ENCODE measurements around the gene RAB27A. TPM values are rescaled to one million over a fixed set of nuclear protein-coding genes. Genes with fewer than 3 reads are reported as not detected.

The RAB27A gene
- total and polyA plus RNA-seq, 2 of the 13 experiments (the other 11 are each of a cell fraction or from before 2014, with no cell fraction given) = 3.4 to 8.1 TPM

DNA sequence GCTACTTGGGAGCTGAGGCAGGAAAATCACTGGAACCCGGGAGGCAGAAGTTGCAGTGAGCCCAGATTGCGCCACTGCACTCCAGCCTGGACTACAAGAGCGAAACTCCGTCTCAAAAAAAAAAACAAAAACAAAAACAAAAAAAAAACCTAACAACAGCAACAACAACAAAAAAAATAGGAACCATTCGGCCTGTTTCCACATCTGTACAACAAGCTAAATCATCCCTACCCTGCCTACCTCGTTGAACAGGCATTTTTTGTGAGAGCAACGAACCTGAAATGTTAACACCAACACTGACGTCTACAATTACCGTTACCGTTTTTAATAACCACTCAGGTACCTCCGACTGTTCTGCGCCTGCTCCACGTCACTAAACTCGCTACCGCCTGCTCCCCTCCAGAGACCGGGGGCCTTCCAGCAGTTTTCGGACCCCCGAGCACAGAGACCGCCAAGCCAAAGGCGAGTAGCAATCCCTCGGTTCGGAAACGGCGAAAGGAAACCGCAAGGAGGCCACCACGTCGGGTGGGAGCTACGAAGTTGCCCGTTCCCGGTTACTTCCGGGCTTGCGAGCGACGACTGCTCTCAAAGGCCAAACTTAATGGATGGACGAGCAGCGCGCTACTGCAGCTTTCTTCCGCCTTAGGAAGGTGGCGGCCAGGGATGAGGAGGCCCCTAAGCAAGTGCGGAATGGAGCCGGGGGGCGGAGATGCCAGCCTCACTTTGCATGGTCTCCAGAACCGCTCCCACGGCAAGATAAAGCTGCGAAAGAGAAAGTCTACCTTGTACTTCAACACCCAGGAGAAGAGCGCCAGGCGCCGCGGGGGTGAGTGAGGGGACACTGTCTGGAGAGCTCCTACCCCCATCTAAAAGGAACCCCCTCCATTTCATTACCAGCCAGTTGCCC, 29.2 kb upstream of the RAB27A start, which contains the start of the genes PIGB and PIGBOS1 (continued):
- TF ChIP-seq, protein P1, sequence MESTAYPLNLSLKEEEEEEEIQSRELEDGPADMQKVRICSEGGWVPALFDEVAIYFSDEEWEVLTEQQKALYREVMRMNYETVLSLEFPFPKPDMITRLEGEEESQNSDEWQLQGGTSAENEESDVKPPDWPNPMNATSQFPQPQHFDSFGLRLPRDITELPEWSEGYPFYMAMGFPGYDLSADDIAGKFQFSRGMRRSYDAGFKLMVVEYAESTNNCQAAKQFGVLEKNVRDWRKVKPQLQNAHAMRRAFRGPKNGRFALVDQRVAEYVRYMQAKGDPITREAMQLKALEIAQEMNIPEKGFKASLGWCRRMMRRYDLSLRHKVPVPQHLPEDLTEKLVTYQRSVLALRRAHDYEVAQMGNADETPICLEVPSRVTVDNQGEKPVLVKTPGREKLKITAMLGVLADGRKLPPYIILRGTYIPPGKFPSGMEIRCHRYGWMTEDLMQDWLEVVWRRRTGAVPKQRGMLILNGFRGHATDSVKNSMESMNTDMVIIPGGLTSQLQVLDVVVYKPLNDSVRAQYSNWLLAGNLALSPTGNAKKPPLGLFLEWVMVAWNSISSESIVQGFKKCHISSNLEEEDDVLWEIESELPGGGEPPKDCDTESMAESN (CRISPR knock-in tag; conservative IDR thresholded peaks at IDR 0.05) = peak; percentile 74
- TF ChIP-seq ZBTB1 (CRISPR knock-in tag; IDR thresholded peaks at IDR 0.05; ENCODE audit: borderline replicate concordance) (no peak), ZNF850 (CRISPR knock-in tag; conservative IDR thresholded peaks at IDR 0.05) (no peak), MXD4 (CRISPR knock-in tag; IDR thresholded peaks at IDR 0.05) (peak; percentile 86), ZKSCAN5 (CRISPR knock-in tag; IDR thresholded peaks at IDR 0.05) (no peak), KDM3A (CRISPR knock-in tag; IDR thresholded peaks at IDR 0.05; ENCODE audit: low read depth) (peak; percentile 85), TEF (CRISPR knock-in tag; IDR thresholded peaks at IDR 0.05) (no peak), ERF (CRISPR knock-in tag; IDR thresholded peaks at IDR 0.05) (peak; percentile 84), KLF13 (CRISPR knock-in tag; IDR thresholded peaks at IDR 0.05) (no peak), ZNF354B (CRISPR knock-in tag; IDR thresholded peaks at IDR 0.05) (no peak), ZNF451 (CRISPR knock-in tag; IDR thresholded peaks at IDR 0.05) (no peak), POLR2AphosphoS2 (IDR thresholded peaks at IDR 0.05; ENCODE audit: low read depth, low read length) (0 out of 2 replicates have a peak, but pooled peaks have one; percentile 59), ZBTB37 (CRISPR knock-in tag; IDR thresholded peaks at IDR 0.05) (no peak), ATF5 (CRISPR knock-in tag; IDR thresholded peaks at IDR 0.05; ENCODE audit: low read depth) (no peak)
- TF ChIP-seq, protein P2, sequence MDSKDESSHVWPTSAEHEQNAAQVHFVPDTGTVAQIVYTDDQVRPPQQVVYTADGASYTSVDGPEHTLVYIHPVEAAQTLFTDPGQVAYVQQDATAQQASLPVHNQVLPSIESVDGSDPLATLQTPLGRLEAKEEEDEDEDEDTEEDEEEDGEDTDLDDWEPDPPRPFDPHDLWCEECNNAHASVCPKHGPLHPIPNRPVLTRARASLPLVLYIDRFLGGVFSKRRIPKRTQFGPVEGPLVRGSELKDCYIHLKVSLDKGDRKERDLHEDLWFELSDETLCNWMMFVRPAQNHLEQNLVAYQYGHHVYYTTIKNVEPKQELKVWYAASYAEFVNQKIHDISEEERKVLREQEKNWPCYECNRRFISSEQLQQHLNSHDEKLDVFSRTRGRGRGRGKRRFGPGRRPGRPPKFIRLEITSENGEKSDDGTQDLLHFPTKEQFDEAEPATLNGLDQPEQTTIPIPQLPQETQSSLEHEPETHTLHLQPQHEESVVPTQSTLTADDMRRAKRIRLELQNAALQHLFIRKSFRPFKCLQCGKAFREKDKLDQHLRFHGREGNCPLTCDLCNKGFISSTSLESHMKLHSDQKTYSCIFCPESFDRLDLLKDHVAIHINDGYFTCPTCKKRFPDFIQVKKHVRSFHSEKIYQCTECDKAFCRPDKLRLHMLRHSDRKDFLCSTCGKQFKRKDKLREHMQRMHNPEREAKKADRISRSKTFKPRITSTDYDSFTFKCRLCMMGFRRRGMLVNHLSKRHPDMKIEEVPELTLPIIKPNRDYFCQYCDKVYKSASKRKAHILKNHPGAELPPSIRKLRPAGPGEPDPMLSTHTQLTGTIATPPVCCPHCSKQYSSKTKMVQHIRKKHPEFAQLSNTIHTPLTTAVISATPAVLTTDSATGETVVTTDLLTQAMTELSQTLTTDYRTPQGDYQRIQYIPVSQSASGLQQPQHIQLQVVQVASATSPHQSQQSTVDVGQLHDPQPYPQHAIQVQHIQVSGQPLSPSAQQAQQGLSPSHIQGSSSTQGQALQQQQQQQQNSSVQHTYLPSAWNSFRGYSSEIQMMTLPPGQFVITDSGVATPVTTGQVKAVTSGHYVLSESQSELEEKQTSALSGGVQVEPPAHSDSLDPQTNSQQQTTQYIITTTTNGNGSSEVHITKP (CRISPR knock-in tag; IDR thresholded peaks at IDR 0.05; ENCODE audit: low read depth) = peak; percentile 86
- TF ChIP-seq, protein P3, sequence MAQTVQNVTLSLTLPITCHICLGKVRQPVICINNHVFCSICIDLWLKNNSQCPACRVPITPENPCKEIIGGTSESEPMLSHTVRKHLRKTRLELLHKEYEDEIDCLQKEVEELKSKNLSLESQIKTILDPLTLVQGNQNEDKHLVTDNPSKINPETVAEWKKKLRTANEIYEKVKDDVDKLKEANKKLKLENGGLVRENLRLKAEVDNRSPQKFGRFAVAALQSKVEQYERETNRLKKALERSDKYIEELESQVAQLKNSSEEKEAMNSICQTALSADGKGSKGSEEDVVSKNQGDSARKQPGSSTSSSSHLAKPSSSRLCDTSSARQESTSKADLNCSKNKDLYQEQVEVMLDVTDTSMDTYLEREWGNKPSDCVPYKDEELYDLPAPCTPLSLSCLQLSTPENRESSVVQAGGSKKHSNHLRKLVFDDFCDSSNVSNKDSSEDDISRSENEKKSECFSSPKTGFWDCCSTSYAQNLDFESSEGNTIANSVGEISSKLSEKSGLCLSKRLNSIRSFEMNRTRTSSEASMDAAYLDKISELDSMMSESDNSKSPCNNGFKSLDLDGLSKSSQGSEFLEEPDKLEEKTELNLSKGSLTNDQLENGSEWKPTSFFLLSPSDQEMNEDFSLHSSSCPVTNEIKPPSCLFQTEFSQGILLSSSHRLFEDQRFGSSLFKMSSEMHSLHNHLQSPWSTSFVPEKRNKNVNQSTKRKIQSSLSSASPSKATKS (CRISPR knock-in tag; IDR thresholded peaks at IDR 0.05) = peak; percentile 74; the same call in 1 of the 2 replicates
